Breast epithelium (tissue), 3 donors: ENCODE measurements around the gene SPATA31D3.

Experiments used
- POLR2AphosphoS5 ChIP-seq, 3 donors: sonication (generic); formaldehyde crosslinking; IDR thresholded peaks; one replicate each; pipeline ENCODE4 v1.6.1; 2017; ENCODE audit warnings: antibody characterized with exemption in 3 of 3
- TF ChIP-seq, protein P1 (sequence below), 3 donors: fragments of 450-650 bp; IDR thresholded peaks; one replicate each; pipeline ENCODE4 v1.5.1; 2016 to 2017; ENCODE audit warnings: antibody characterized with exemption in 3 of 3, mild to moderate bottlenecking in 3 of 3, moderate library complexity in 3 of 3

DNA sequence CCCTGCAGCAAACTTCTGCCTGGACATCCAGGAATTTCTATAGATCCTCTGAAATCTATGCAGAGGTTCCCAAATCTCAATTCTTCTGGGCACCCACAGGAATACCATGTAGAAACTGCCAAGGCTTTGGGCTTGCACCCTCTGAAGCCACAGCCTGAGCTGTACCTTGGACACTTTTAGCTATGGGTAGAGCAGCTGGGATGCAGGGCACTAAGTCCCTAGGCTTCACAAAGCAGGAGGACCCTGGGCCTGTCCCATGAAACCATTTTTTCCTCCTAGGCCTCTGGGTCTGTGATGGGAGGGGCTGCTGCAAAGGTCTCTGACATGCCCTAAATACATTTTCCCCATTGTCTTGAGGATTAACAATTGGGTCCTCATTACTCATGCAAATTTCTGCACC is 12.3 kb downstream of the SPATA31D3 start:
- TF ChIP-seq, protein P1, sequence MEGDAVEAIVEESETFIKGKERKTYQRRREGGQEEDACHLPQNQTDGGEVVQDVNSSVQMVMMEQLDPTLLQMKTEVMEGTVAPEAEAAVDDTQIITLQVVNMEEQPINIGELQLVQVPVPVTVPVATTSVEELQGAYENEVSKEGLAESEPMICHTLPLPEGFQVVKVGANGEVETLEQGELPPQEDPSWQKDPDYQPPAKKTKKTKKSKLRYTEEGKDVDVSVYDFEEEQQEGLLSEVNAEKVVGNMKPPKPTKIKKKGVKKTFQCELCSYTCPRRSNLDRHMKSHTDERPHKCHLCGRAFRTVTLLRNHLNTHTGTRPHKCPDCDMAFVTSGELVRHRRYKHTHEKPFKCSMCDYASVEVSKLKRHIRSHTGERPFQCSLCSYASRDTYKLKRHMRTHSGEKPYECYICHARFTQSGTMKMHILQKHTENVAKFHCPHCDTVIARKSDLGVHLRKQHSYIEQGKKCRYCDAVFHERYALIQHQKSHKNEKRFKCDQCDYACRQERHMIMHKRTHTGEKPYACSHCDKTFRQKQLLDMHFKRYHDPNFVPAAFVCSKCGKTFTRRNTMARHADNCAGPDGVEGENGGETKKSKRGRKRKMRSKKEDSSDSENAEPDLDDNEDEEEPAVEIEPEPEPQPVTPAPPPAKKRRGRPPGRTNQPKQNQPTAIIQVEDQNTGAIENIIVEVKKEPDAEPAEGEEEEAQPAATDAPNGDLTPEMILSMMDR (IDR thresholded peaks at IDR 0.05): no peak
- TF ChIP-seq POLR2AphosphoS5 (IDR thresholded peaks at IDR 0.05): no peak
